Measurements from ENCODE around the gene TCAP. TPM values are rescaled to one million over a fixed set of nuclear protein-coding genes. Genes with fewer than 3 reads are reported as not detected.

TCAP gene
- total and polyA plus RNA-seq, 10 of the 15 experiments (the other 5 are each of a cell fraction or from before 2014, with no cell fraction given): 0.17 to 1.0 (median 0.36) TPM; not detected in 3

DNA sequence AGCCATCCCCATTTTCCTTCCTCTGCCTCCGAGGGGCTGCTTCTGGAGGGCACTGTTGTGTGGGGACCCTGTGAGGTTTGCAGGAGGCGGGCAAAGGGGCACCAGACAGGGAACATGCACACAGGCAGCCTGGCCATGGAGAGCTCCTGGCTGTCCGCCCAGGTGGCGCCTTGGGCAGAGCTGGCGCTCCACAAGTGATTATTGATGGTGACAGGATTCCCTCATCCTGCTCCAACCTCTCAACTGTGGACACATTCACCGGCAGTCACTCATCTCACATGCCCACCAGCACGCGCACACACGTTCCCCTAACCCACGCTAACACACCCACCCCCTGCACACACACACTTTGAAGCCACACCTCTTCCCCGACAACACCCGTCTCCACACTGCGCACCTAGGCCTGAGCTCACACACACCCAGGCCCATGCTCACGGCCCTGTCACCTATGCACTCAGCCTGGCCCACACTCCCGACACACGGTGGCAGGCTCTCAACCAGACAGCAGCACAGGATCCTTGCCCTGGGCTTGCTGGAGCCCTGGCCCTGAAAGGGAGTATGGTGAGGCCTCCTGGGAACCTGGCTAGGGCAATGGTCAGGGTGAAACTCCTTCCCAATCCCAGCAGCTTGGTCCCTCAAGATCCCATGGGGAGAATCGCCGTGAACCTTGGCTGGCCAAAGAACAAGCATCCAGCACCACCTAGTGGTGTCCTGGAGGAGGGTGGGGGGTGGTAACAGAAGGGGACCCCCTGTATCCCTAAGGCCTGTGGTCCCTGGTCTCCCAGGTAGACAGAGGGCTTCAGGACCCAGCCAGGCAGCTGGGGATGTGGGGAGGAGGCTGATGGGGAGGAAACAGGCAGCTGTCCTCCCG, 6.7 kb downstream of the TCAP start (continued):
- no peak for TF ChIP-seq E2F8 (IDR thresholded peaks at IDR 0.05; ENCODE audit: low read depth, partially characterized antibody)
- no peak for TF ChIP-seq CBFB (IDR thresholded peaks at IDR 0.05; ENCODE audit: low read depth)
- TF ChIP-seq, protein P1, sequence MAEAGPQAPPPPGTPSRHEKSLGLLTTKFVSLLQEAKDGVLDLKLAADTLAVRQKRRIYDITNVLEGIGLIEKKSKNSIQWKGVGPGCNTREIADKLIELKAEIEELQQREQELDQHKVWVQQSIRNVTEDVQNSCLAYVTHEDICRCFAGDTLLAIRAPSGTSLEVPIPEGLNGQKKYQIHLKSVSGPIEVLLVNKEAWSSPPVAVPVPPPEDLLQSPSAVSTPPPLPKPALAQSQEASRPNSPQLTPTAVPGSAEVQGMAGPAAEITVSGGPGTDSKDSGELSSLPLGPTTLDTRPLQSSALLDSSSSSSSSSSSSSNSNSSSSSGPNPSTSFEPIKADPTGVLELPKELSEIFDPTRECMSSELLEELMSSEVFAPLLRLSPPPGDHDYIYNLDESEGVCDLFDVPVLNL (IDR thresholded peaks at IDR 0.05; ENCODE audit: low read depth, low read length): no peak
- TF ChIP-seq RBBP5 (conservative IDR thresholded peaks at IDR 0.05): no peak
- TF ChIP-seq SUPT20H (IDR thresholded peaks at IDR 0.05; ENCODE audit: borderline replicate concordance, control insufficient read depth, low read depth, low read length): no peak
- TF ChIP-seq, protein P2, sequence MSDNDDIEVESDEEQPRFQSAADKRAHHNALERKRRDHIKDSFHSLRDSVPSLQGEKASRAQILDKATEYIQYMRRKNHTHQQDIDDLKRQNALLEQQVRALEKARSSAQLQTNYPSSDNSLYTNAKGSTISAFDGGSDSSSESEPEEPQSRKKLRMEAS (IDR thresholded peaks at IDR 0.05; ENCODE audit: low read depth, low read length): no peak
- TF ChIP-seq ETV6 (conservative IDR thresholded peaks at IDR 0.05 in 1 of 2, IDR thresholded peaks at IDR 0.05 in 1 of 2; ENCODE audit: borderline replicate concordance in 1 of 2, low read depth in 1 of 2): no peak
- TF ChIP-seq PAX8 (IDR thresholded peaks at IDR 0.05): no peak
- TF ChIP-seq ZNF687 (IDR thresholded peaks at IDR 0.05): no peak
- TF ChIP-seq KAT2A (conservative IDR thresholded peaks at IDR 0.05; ENCODE audit: control insufficient read depth, low read depth, low read length): no peak
- TF ChIP-seq SREBF1 (IDR thresholded peaks at IDR 0.05; ENCODE audit: low read length): no peak
- TF ChIP-seq SKIL (IDR thresholded peaks at IDR 0.05; ENCODE audit: low read depth, poor library complexity, severe bottlenecking): no peak
- TF ChIP-seq RELB (IDR thresholded peaks at IDR 0.05; ENCODE audit: low read depth): no peak
- no peak for TF ChIP-seq SIX5 (IDR thresholded peaks at IDR 0.05; ENCODE audit: low read depth, low read length, severe bottlenecking)
- TF ChIP-seq FOXK2 (IDR thresholded peaks at IDR 0.05): 0 out of 2 replicates have a peak, but pooled peaks have one; percentile 27
- TF ChIP-seq MTA3 (IDR thresholded peaks at IDR 0.05; ENCODE audit: borderline replicate concordance, low read length): no peak
